H1 (cell line): ENCODE results near the gene MITF. TPM values are rescaled to one million over a fixed set of nuclear protein-coding genes. Genes with fewer than 3 reads are reported as not detected.

Source experiments
- CTCF ChIA-PET: fragments of 300-600 bp; sonication (Branson Sonifier 250); formaldehyde crosslinking; loops from one replicate; lab custom pipeline; 2021; ENCODE audit not compliant: partially characterized antibody; lab: Charles Lee
- POLR2A ChIA-PET: fragments of 300-600 bp; sonication (Branson Sonifier 250); formaldehyde crosslinking; loops from one replicate; lab custom pipeline; 2021; ENCODE audit warnings: inconsistent platforms; ENCODE audit not compliant: partially characterized antibody; lab: Charles Lee
- DNase-seq, 2 experiments: peaks; one replicate each; pipeline versions ENCODE4 v3.0.0 to v3.0.0-alpha.2; 2010 to 2022; ENCODE audit warnings: low spot score in 2 of 2, low read depth in 1 of 2, mixed read lengths in 1 of 2
- FAIRE-seq: peaks from 2 replicates; lab custom pipeline; 2011; peaks lifted over from hg19 to GRCh38; lab: Jason Lieb, UNC
- H2AFZ ChIP-seq: 2 replicates; pipeline ENCODE4 v1.8.1; 2012; ENCODE audit warnings: low read length, inconsistent platforms
- H2AK5ac ChIP-seq: 2 replicates; pipeline ENCODE4 v1.6.1; 2013; ENCODE audit warnings: low read depth, low read length
- H2BK120ac ChIP-seq: replicated peaks from 2 replicates; pipeline ENCODE3; 2013; ENCODE audit warnings: low read depth, low read length, inconsistent platforms
- H2BK12ac ChIP-seq: 2 replicates; pipeline ENCODE4 v1.6.1; 2013; ENCODE audit warnings: low read depth, low read length
- H2BK15ac ChIP-seq: 2 replicates; pipeline ENCODE4 v1.6.1; 2013; ENCODE audit warnings: low read length
- H2BK20ac ChIP-seq: 2 replicates; pipeline ENCODE4 v1.6.1; 2013; ENCODE audit warnings: low read length
- H2BK5ac ChIP-seq: 2 replicates; pipeline ENCODE4 v1.6.1; 2013; ENCODE audit warnings: low read depth, low read length
- H3K14ac ChIP-seq: 2 replicates; pipeline ENCODE4 v1.6.1; 2013; ENCODE audit warnings: inconsistent platforms; ENCODE audit not compliant: insufficient read length
- H3K18ac ChIP-seq: 2 replicates; pipeline ENCODE4 v1.6.1; 2013; ENCODE audit warnings: low read length; ENCODE audit errors: extremely low read depth
- H3K23ac ChIP-seq: 2 replicates; pipeline ENCODE4 v1.6.1; 2013; ENCODE audit warnings: inconsistent platforms; ENCODE audit not compliant: insufficient read length
- H3K23me2 ChIP-seq: 2 replicates; pipeline ENCODE4 v1.6.1; 2013; ENCODE audit warnings: low read depth, low read length
- H3K27ac ChIP-seq: 2 replicates; pipeline ENCODE4 v1.6.1; 2011; ENCODE audit warnings: low read depth, low read length, inconsistent platforms
- H3K27me3 ChIP-seq, 4 experiments: replicated peaks in 1 of 4; 1 replicate in 1 of 4; 2 replicates in 3 of 4; pipeline versions ENCODE4 v1.6.1 to v1.8.1; 2011 to 2013; ENCODE audit warnings: low read length in 3 of 4, mild to moderate bottlenecking in 3 of 4, inconsistent platforms in 2 of 4, mixed read lengths in 2 of 4, moderate library complexity in 1 of 4; ENCODE audit not compliant: control insufficient read depth in 3 of 4, insufficient read depth in 3 of 4; ENCODE audit errors: extremely low read depth in 1 of 4
- H3K36me3 ChIP-seq, 4 experiments: 2 replicates each; pipeline versions ENCODE4 v1.6.1 to v1.8.1; 2011 to 2013; ENCODE audit warnings: mild to moderate bottlenecking in 4 of 4, low read length in 3 of 4, moderate library complexity in 2 of 4, control low read depth in 1 of 4, inconsistent platforms in 1 of 4; ENCODE audit not compliant: insufficient read depth in 4 of 4, control insufficient read depth in 2 of 4
- H3K4ac ChIP-seq: replicated peaks from 2 replicates; pipeline ENCODE3; 2013; ENCODE audit warnings: low read length, low read depth, mixed read lengths, inconsistent platforms; ENCODE audit not compliant: insufficient read length
- H3K4me1 ChIP-seq, 4 experiments: replicated peaks in 1 of 4; 1 replicate in 1 of 4; 2 replicates in 3 of 4; pipeline versions ENCODE4 v1.6.1 to v1.8.1; 2011 to 2013; ENCODE audit warnings: low read length in 3 of 4, inconsistent platforms in 2 of 4, mixed read lengths in 1 of 4; ENCODE audit not compliant: insufficient read depth in 4 of 4, control insufficient read depth in 3 of 4
- H3K4me2 ChIP-seq, 2 experiments: 2 replicates each; pipeline versions ENCODE4 v1.6.1 to v1.8.1; 2011 to 2013; ENCODE audit warnings: low read depth in 2 of 2, low read length in 2 of 2, control low read depth in 1 of 2, inconsistent platforms in 1 of 2, mild to moderate bottlenecking in 1 of 2; ENCODE audit not compliant: insufficient read depth in 1 of 2
- H3K4me3 ChIP-seq, 4 experiments: fragments of 200-600, 300-600 bp in 1 of 4; sonication (generic), shearing (Covaris generic), sonication (Bioruptor Twin) in 1 of 4; 2 replicates each; pipeline versions ENCODE4 v1.5.1 to v1.8.1; 2011 to 2016; ENCODE audit warnings: low read length in 4 of 4, low read depth in 3 of 4, control low read depth in 2 of 4, inconsistent platforms in 2 of 4, mild to moderate bottlenecking in 2 of 4, mixed read lengths in 1 of 4, moderate library complexity in 1 of 4; ENCODE audit not compliant: insufficient read depth in 2 of 4; ENCODE audit errors: extremely low read depth in 1 of 4
- H3K56ac ChIP-seq: replicated peaks from 2 replicates; pipeline ENCODE3; 2013; ENCODE audit warnings: low read depth, mild to moderate bottlenecking, mixed read lengths, low read length, inconsistent platforms; ENCODE audit not compliant: insufficient read length
- H3K79me1 ChIP-seq: 2 replicates; pipeline ENCODE4 v1.6.1; 2013; ENCODE audit warnings: low read depth, low read length, control low read depth
- H3K79me2 ChIP-seq, 2 experiments: 2 replicates each; pipeline versions ENCODE4 v1.6.1 to v1.8.1; 2012 to 2013; ENCODE audit warnings: low read length in 2 of 2, mild to moderate bottlenecking in 2 of 2, inconsistent platforms in 1 of 2; ENCODE audit not compliant: insufficient read depth in 2 of 2, control insufficient read depth in 1 of 2
- H3K9ac ChIP-seq, 4 experiments: replicated peaks in 1 of 4; 1 replicate in 1 of 4; 2 replicates in 3 of 4; pipeline versions ENCODE4 v1.6.1 to v1.8.1; 2011 to 2013; ENCODE audit warnings: low read depth in 3 of 4, low read length in 3 of 4, control low read depth in 2 of 4, mild to moderate bottlenecking in 2 of 4, moderate library complexity in 2 of 4, inconsistent platforms in 1 of 4; ENCODE audit errors: extremely low read depth in 1 of 4
- H3K9me3 ChIP-seq, 2 experiments: 2 replicates each; pipeline versions ENCODE4 v1.6.1 to v1.8.1; 2012 to 2013; ENCODE audit warnings: mild to moderate bottlenecking in 2 of 2, moderate library complexity in 2 of 2, control low read depth in 1 of 2, inconsistent platforms in 1 of 2, low read depth in 1 of 2, low read length in 1 of 2, mixed read lengths in 1 of 2; ENCODE audit not compliant: insufficient read depth in 2 of 2
- H4K20me1 ChIP-seq, 2 experiments: replicated peaks in 1 of 2; 2 replicates each; pipeline versions ENCODE3 to v1.8.1; 2011 to 2013; ENCODE audit warnings: inconsistent platforms in 2 of 2, low read length in 2 of 2, mild to moderate bottlenecking in 1 of 2; ENCODE audit not compliant: insufficient read depth in 2 of 2, control insufficient read depth in 1 of 2
- H4K5ac ChIP-seq: 2 replicates; pipeline ENCODE4 v1.6.1; 2013; ENCODE audit warnings: low read length, low read depth, mixed read lengths, inconsistent platforms; ENCODE audit not compliant: insufficient read length
- H4K8ac ChIP-seq: 2 replicates; pipeline ENCODE4 v1.8.0; 2013; ENCODE audit warnings: mild to moderate bottlenecking, moderate library complexity, low read length, inconsistent platforms; ENCODE audit not compliant: insufficient read depth; ENCODE audit errors: extremely low read depth
- H4K91ac ChIP-seq: replicated peaks from 2 replicates; pipeline ENCODE3; 2013; ENCODE audit warnings: low read length, mixed read lengths, inconsistent platforms; ENCODE audit not compliant: insufficient read length
- BRCA1 ChIP-seq: IDR thresholded peaks from 2 replicates; pipeline ENCODE4 v1.6.1; 2012; ENCODE audit warnings: low read depth, low read length, improper control_type of control experiment
- FOSL1 ChIP-seq: IDR thresholded peaks from 2 replicates; pipeline ENCODE4 v1.6.1; 2011; ENCODE audit warnings: mild to moderate bottlenecking, low read depth, low read length, moderate library complexity; ENCODE audit not compliant: insufficient read depth
- KDM4A ChIP-seq: IDR thresholded peaks from one replicate; pipeline ENCODE4 v1.7.1; 2012; ENCODE audit warnings: low read depth, mild to moderate bottlenecking, moderate library complexity, low read length, inconsistent platforms; ENCODE audit not compliant: severe bottlenecking
- NRF1 ChIP-seq: IDR thresholded peaks from 2 replicates; pipeline ENCODE4 v1.6.1; 2011; ENCODE audit warnings: mild to moderate bottlenecking, low read depth, low read length, improper control_type of control experiment
- RNF2 ChIP-seq: fragments of 200-900, 300-1000 bp; sonication (generic); IDR thresholded peaks from 2 replicates; pipeline ENCODE4 v1.7.1; 2016; ENCODE audit warnings: borderline replicate concordance, low read depth, mild to moderate bottlenecking, antibody characterized with exemption, low read length; ENCODE audit not compliant: poor library complexity, severe bottlenecking; ENCODE audit errors: missing control alignments
- RXRA ChIP-seq: IDR thresholded peaks from 2 replicates; pipeline ENCODE4 v1.6.1; 2011; ENCODE audit warnings: low read depth, mild to moderate bottlenecking, low read length, moderate library complexity; ENCODE audit not compliant: insufficient read depth
- SP2 ChIP-seq: IDR thresholded peaks from 2 replicates; pipeline ENCODE4 v1.6.1; 2012; ENCODE audit warnings: mild to moderate bottlenecking, low read length, inconsistent platforms
- TAF1 ChIP-seq: IDR thresholded peaks from 2 replicates; pipeline ENCODE4 v1.6.1; 2011; ENCODE audit warnings: mild to moderate bottlenecking, low read depth, low read length
- WGBS, 2 experiments: shearing (Covaris generic) in 1 of 2; methylation state at CpG; one replicate each; pipeline versions ENCODE4 v1.1.6 to v1.1.7; 2013 to 2015; ENCODE audit warnings: low lambda C conversion rate in 2 of 2, mixed read lengths in 2 of 2, inconsistent platforms in 1 of 2, low coverage in 1 of 2, missing lambda C conversion rate in 1 of 2; ENCODE audit not compliant: insufficient replicate concordance in 2 of 2, insufficient coverage in 1 of 2, insufficient read length in 1 of 2; ENCODE audit errors: extremely low coverage in 1 of 2, missing lambda C conversion rate in 1 of 2; 5-methylcytosine and 5-hydroxymethylcytosine counted together
- polyA plus RNA-seq, 7 experiments: library from polyadenylated mRNA; depleted of rRNA in 3 of 7; stranded (reverse) in 5 of 7; unstranded in 2 of 7; fragments of >200 nt in 5 of 7; fragments of 200-250 nt in 2 of 7; gene quantifications; 1 replicate in 5 of 7; 2 replicates in 1 of 7; 4 replicates in 1 of 7; pipeline versions ENCODE4 v1.2.1 to v1.2.3, GENCODE V29; 2011 to 2013; ENCODE audit warnings: missing spikeins in 2 of 7, mixed read lengths in 2 of 7
- total RNA-seq: library from RNA; stranded (reverse); fragmentation: NEBNext Ultra II Directional; extraction: Animal tissue kit (Norgen Biotek cat#: 25700); gene quantifications from 2 replicates; pipeline ENCODE4 v1.2.1, GENCODE V29; 2021
- TF ChIP-seq, protein P1 (sequence below): IDR thresholded peaks from 2 replicates; pipeline ENCODE4 v1.6.1; 2011; ENCODE audit warnings: low read depth, mild to moderate bottlenecking, low read length; ENCODE audit not compliant: insufficient read depth
- TF ChIP-seq, protein P2 (sequence below), 3 experiments: IDR thresholded peaks; 1 replicate in 2 of 3; 2 replicates in 1 of 3; pipeline versions ENCODE4 v1.5.1 to v1.6.1; 2011; ENCODE audit warnings: low read length in 3 of 3, mild to moderate bottlenecking in 3 of 3, inconsistent platforms in 2 of 3, low read depth in 1 of 3, moderate library complexity in 1 of 3; ENCODE audit not compliant: insufficient read depth in 1 of 3; ENCODE audit errors: control extremely low read depth in 1 of 3

Gene MITF
- total and polyA plus RNA-seq, 2 of the 8 experiments (the other 6 are each of a cell fraction or from before 2014, with no cell fraction given): 0.53 to 1.4 TPM

DNA sequence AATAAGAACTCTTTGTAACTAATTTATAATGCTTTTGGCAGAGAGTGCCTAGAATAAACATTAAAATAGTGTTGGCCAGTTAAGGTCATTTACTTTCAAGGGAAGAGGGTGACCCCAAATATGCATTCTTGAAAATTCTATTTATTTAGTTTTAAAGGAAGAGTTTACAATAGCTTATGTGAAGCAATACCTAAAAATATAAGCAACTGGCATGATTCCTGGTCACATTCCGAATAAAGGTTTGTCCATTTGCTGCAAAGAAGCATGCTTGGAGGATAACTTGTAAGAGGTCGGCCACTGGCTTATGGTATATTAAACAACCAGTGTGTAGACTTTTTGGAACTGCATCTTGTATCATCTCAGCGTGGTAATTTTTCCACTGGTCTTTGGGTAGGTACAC is 10.2 kb downstream of the MITF start:
- H4K8ac ChIP-seq: no peak overlapping the region
- no peak overlapping the region for H2BK20ac ChIP-seq
- no peak overlapping the region for H2AK5ac ChIP-seq
- H3K4me2 ChIP-seq: no peak overlapping the region
- H3K18ac ChIP-seq: no peak overlapping the region
- H3K4me1 ChIP-seq: peaks cover 0 to under 1% (median 0%) of the 10 kb centered on the region in 4 experiments; a peak in 1 of 7 replicates
- H3K9ac ChIP-seq: no peak overlapping the region
- H3K27me3 ChIP-seq: no peaks in the 10 kb centered on the region
- 85% methylated on average over 3 of the region's 3 CpGs; no CpG with 5 or more reads in 1 of the 2 experiments for WGBS, 2 experiments
- CTCF ChIA-PET: interaction anchor here (1.3 to 1.5 kb wide), 2 partner anchors 10 to 53 kb away, joined by 3 to 5 read pairs; partner anchors contain the start of gene MITF
- FAIRE-seq (no peak), DNase-seq (no peak)
- no peak overlapping the region for H3K4ac ChIP-seq
- H2AFZ ChIP-seq: no peak overlapping the region
- no peaks in the 10 kb centered on the region for H3K36me3 ChIP-seq
- no peak overlapping the region for H2BK5ac ChIP-seq
- H3K79me1 ChIP-seq: no peaks in the 10 kb centered on the region
- POLR2A ChIA-PET: no interaction called here
- no peak overlapping the region for H3K56ac ChIP-seq
- H3K27ac ChIP-seq: no peak overlapping the region
- no peak overlapping the region for H4K5ac ChIP-seq
- H2BK120ac ChIP-seq: no peak overlapping the region
- H3K23ac ChIP-seq: no peak overlapping the region
- no peaks in the 10 kb centered on the region for H3K79me2 ChIP-seq
- no peaks in the 10 kb centered on the region for H3K23me2 ChIP-seq
- H3K4me3 ChIP-seq: no peak overlapping the region
- no peak overlapping the region for H2BK15ac ChIP-seq
- peaks cover 4 to 7% of the 10 kb centered on the region in 2 experiments; a peak in 1 of 4 replicates for H3K9me3 ChIP-seq
- no peak overlapping the region for H2BK12ac ChIP-seq
- no peak overlapping the region for H4K91ac ChIP-seq
- H4K20me1 ChIP-seq: no peaks in the 10 kb centered on the region
- H3K14ac ChIP-seq: no peak overlapping the region
- no peak for TF ChIP-seq NRF1
- no peak for TF ChIP-seq RXRA
- TF ChIP-seq, protein P1, sequence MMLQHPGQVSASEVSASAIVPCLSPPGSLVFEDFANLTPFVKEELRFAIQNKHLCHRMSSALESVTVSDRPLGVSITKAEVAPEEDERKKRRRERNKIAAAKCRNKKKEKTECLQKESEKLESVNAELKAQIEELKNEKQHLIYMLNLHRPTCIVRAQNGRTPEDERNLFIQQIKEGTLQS: no peak
- TF ChIP-seq, protein P2, sequence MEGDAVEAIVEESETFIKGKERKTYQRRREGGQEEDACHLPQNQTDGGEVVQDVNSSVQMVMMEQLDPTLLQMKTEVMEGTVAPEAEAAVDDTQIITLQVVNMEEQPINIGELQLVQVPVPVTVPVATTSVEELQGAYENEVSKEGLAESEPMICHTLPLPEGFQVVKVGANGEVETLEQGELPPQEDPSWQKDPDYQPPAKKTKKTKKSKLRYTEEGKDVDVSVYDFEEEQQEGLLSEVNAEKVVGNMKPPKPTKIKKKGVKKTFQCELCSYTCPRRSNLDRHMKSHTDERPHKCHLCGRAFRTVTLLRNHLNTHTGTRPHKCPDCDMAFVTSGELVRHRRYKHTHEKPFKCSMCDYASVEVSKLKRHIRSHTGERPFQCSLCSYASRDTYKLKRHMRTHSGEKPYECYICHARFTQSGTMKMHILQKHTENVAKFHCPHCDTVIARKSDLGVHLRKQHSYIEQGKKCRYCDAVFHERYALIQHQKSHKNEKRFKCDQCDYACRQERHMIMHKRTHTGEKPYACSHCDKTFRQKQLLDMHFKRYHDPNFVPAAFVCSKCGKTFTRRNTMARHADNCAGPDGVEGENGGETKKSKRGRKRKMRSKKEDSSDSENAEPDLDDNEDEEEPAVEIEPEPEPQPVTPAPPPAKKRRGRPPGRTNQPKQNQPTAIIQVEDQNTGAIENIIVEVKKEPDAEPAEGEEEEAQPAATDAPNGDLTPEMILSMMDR (IDR thresholded peaks at IDR 0.05; ENCODE audit: control extremely low read depth in 1 of 3, insufficient read depth in 1 of 3, low read depth in 1 of 3, low read length in 3 of 3): no peak
- TF ChIP-seq BRCA1: no peak
- no peak for TF ChIP-seq KDM4A
- TF ChIP-seq RNF2: no peak
- TF ChIP-seq FOSL1: no peak
- no peak for TF ChIP-seq SP2
- TF ChIP-seq TAF1: no peak
